A549 (cell line): ENCODE measurements around the gene TM7SF3. TPM values are rescaled to one million over a fixed set of nuclear protein-coding genes. Genes with fewer than 3 reads are reported as not detected.

ENCODE experiments used
- ATAC-seq, 2 experiments: fragments of 200-7000 bp in 1 of 2; fragments of >200 bp in 1 of 2; cut with Nextera tagmentation in 1 of 2; cut with Tn5 transposase in 1 of 2; 3 replicates each; pipeline versions ENCODE4 v1.8.0 to v1.9.1; 2018 to 2020; ENCODE audit warnings: mild to moderate bottlenecking in 1 of 2, moderate library complexity in 1 of 2
- CTCF ChIA-PET: fragments of 300-600 bp; sonication (Branson Sonifier 250); formaldehyde crosslinking; extraction: SDS; loops from one replicate; lab custom pipeline; 2021; ENCODE audit warnings: antibody characterized with exemption, inconsistent platforms; lab: Yijun Ruan, JAX
- POLR2A ChIA-PET: fragments of 350-600 bp; formaldehyde crosslinking; extraction: SDS; loops from one replicate; lab custom pipeline; 2021; ENCODE audit warnings: antibody characterized with exemption, inconsistent platforms; lab: Yijun Ruan, JAX
- DNase-seq, 2 experiments: peaks; one replicate each; pipeline versions ENCODE4 v3.0.0 to v3.0.0-alpha.2; 2011 to 2016; ENCODE audit warnings: low read depth in 1 of 2, low spot score in 1 of 2
- FAIRE-seq: peaks from 2 replicates; lab custom pipeline; 2011; peaks lifted over from hg19 to GRCh38; lab: Jason Lieb, UNC
- H3K27ac ChIP-seq, 2 experiments: fragments of >200 bp; sonication (Bioruptor Twin); formaldehyde crosslinking; 3 replicates each; pipeline ENCODE4 v1.5.1; 2016 to 2017
- H3K4me1 ChIP-seq: fragments of >200 bp; sonication (Bioruptor Twin); formaldehyde crosslinking; 3 replicates; pipeline ENCODE4 v1.6.1; 2016
- H3K4me2 ChIP-seq: fragments of >200 bp; sonication (Bioruptor Twin); formaldehyde crosslinking; 3 replicates; pipeline ENCODE4 v1.6.1; 2016
- H3K4me3 ChIP-seq: fragments of >200 bp; sonication (Bioruptor Twin); formaldehyde crosslinking; 3 replicates; pipeline ENCODE4 v1.5.1; 2016
- H3K9me3 ChIP-seq: fragments of >200 bp; sonication (Bioruptor Twin); formaldehyde crosslinking; 3 replicates; pipeline ENCODE4 v1.6.1; 2016
- BCL3 ChIP-seq: fragments of >200 bp; sonication (Bioruptor Twin); formaldehyde crosslinking; IDR thresholded peaks from 3 replicates; pipeline ENCODE4 v1.6.1; 2016
- BHLHE40 ChIP-seq: IDR thresholded peaks from 2 replicates; pipeline ENCODE4 v1.6.1; 2012; ENCODE audit warnings: low read depth, low read length, inconsistent platforms
- CBX2 ChIP-seq: fragments of 200-600 bp; sonication (generic); IDR thresholded peaks from 2 replicates; pipeline ENCODE4 v1.6.1; 2016; ENCODE audit warnings: low read depth, mild to moderate bottlenecking, borderline replicate concordance
- CHD4 ChIP-seq: fragments of 200-600 bp; sonication (generic); IDR thresholded peaks from 2 replicates; pipeline ENCODE4 v1.6.1; 2016; ENCODE audit warnings: antibody characterized with exemption, mild to moderate bottlenecking, borderline replicate concordance
- ESRRA ChIP-seq: fragments of 150-350 bp; IDR thresholded peaks from 2 replicates; pipeline ENCODE4 v1.6.1; 2014; ENCODE audit warnings: mild to moderate bottlenecking, low read length, borderline replicate concordance
- FOSB ChIP-seq: fragments of 250-450 bp; sonication (Bioruptor Pico); IDR thresholded peaks from 2 replicates; pipeline ENCODE4 v1.5.0; 2020; ENCODE audit warnings: mild to moderate bottlenecking, moderate library complexity
- HOXA7 ChIP-seq: fragments of 250-450 bp; sonication (Bioruptor Pico); IDR thresholded peaks from 2 replicates; pipeline ENCODE4 v1.5.0; 2020; ENCODE audit warnings: mild to moderate bottlenecking, moderate library complexity
- HOXB13 ChIP-seq: fragments of 250-450 bp; sonication (Bioruptor Pico); IDR thresholded peaks from 2 replicates; pipeline ENCODE4 v1.5.0; 2020; ENCODE audit warnings: low read depth, mild to moderate bottlenecking, moderate library complexity
- HOXB5 ChIP-seq: fragments of 250-450 bp; sonication (Bioruptor Pico); IDR thresholded peaks from 2 replicates; pipeline ENCODE4 v1.5.0; 2020; ENCODE audit warnings: mild to moderate bottlenecking, moderate library complexity
- JUN ChIP-seq, 2 experiments: fragments of >200 bp; sonication (Bioruptor Twin); formaldehyde crosslinking; IDR thresholded peaks; 2 replicates in 1 of 2; 3 replicates in 1 of 2; pipeline ENCODE4 v1.6.1; 2016 to 2017
- JUNB ChIP-seq: fragments of >200 bp; sonication (Bioruptor Twin); formaldehyde crosslinking; IDR thresholded peaks from 2 replicates; pipeline ENCODE4 v1.6.1; 2016
- KDM1A ChIP-seq: fragments of 200-600 bp; sonication (generic); IDR thresholded peaks from 2 replicates; pipeline ENCODE4 v1.6.1; 2016; ENCODE audit warnings: low read depth, mild to moderate bottlenecking
- NFE2L2 ChIP-seq: fragments of 150-350 bp; conservative IDR thresholded peaks from 2 replicates; pipeline ENCODE4 v1.6.1; 2014; ENCODE audit warnings: low read length
- NPAS2 ChIP-seq: fragments of 250-450 bp; sonication (Bioruptor Pico); IDR thresholded peaks from 2 replicates; pipeline ENCODE4 v1.8.0; 2022; ENCODE audit warnings: mild to moderate bottlenecking, moderate library complexity, borderline replicate concordance
- NR3C1 ChIP-seq: fragments of >200 bp; sonication (Bioruptor Twin); formaldehyde crosslinking; IDR thresholded peaks from 3 replicates; pipeline ENCODE4 v1.6.1; 2017
- PBX3 ChIP-seq: IDR thresholded peaks from 2 replicates; pipeline ENCODE4 v1.6.1; 2012
- PHF8 ChIP-seq: fragments of 200-600 bp; sonication (generic); IDR thresholded peaks from 2 replicates; pipeline ENCODE4 v1.6.1; 2016; ENCODE audit warnings: low read depth, mild to moderate bottlenecking, antibody characterized with exemption, moderate library complexity, borderline replicate concordance
- POLR2AphosphoS2 ChIP-seq: conservative IDR thresholded peaks from 2 replicates; pipeline ENCODE4 v1.6.1; 2012; ENCODE audit warnings: low read length, improper control_type of control experiment, inconsistent platforms
- TFCP2L1 ChIP-seq: fragments of 250-450 bp; sonication (Bioruptor Pico); IDR thresholded peaks from 2 replicates; pipeline ENCODE4 v1.5.0; 2021; ENCODE audit warnings: mild to moderate bottlenecking
- ZFP36 ChIP-seq: fragments of 450-650 bp; IDR thresholded peaks from 2 replicates; pipeline ENCODE4 v1.6.1; 2014; ENCODE audit warnings: borderline replicate concordance; ENCODE audit not compliant: partially characterized antibody
- WGBS: methylation state at CpG from one replicate; pipeline ENCODE4 v1.1.6; 2017; ENCODE audit errors: missing lambda C conversion rate; 5-methylcytosine and 5-hydroxymethylcytosine counted together
- polyA plus RNA-seq, 4 experiments: library from polyadenylated mRNA; depleted of rRNA in 3 of 4; stranded (reverse); fragments of >200 nt; fragmentation: RNase III in 1 of 4; extraction: RNeasy Plus Mini Kit Qiagen cat#74134 plus additional on column Dnase treatment in 1 of 4; gene quantifications; 2 replicates in 3 of 4; 3 replicates in 1 of 4; pipeline ENCODE4 v1.2.3, GENCODE V29; 2011 to 2017
- TF ChIP-seq, protein P1 (sequence below): fragments of 450-650 bp; IDR thresholded peaks from 2 replicates; pipeline ENCODE4 v1.6.1; 2014; ENCODE audit warnings: antibody characterized with exemption
- TF ChIP-seq, protein P2 (sequence below): fragments of >200 bp; sonication (Bioruptor Twin); formaldehyde crosslinking; IDR thresholded peaks from 3 replicates; pipeline ENCODE4 v1.5.1; 2016

TM7SF3 gene
- polyA plus RNA-seq, 2 of the 4 experiments (the other 2 are of a cell fraction), result 67.8 to 177 TPM

GRCh38 chr12:27014859-27015729, 910 bp upstream of the TM7SF3 start (continued):
- TF ChIP-seq CHD4, result no peak
- TF ChIP-seq HOXB5 (CRISPR knock-in tag), result no peak
- TF ChIP-seq BHLHE40, result no peak
- TF ChIP-seq POLR2AphosphoS2, result no peak
- no peak for TF ChIP-seq PBX3
- no peak for TF ChIP-seq HOXB13 (CRISPR knock-in tag)
- TF ChIP-seq, all 56 proteins: peak for 0

GRCh38 chr12:27013611-27014084, 536 bp downstream of the TM7SF3 start:
- FAIRE-seq, result no peak
- WGBS, result 2% methylated on average over 9 of the region's 13 CpGs
- ATAC-seq, result peak; percentile 57 to 72
- peak; percentile 27 to 40 for DNase-seq
- H3K27ac ChIP-seq, result peak overlapping the region; percentile 82 to 90
- POLR2A ChIA-PET, result interaction anchor here (0.8 to 2.0 kb wide), 5 partner anchors 9 to 291 kb away, joined by 3 to 10 read pairs (median 4); partner anchors contain the start of genes ITPR2 and MED21
- peak overlapping the region; percentile 90 for H3K4me2 ChIP-seq
- TF ChIP-seq BHLHE40, result no peak
- TF ChIP-seq TFCP2L1, result no peak
- no peak for TF ChIP-seq FOSB (CRISPR knock-in tag)
- TF ChIP-seq, all 56 proteins: peak for 0
- H3K4me3 ChIP-seq, result peak overlapping the region; percentile 73
- CTCF ChIA-PET, result interaction anchor here (0.6 to 6.7 kb wide), 30 partner anchors 9 to 714 kb away, joined by 3 to 104 read pairs (median 4); partner anchors contain the start of gene STK38L
- H3K9me3 ChIP-seq, result no peaks in the 10 kb centered on the region
- H3K4me1 ChIP-seq, result peaks cover 35% of the 10 kb centered on the region

- no peaks in the 10 kb centered on the region for H3K9me3 ChIP-seq
- peak overlapping the region; percentile 90 for H3K4me2 ChIP-seq
- ATAC-seq, result no peak
- TF ChIP-seq ESRRA (no peak), BCL3 (no peak), JUNB (no peak)
- H3K4me1 ChIP-seq, result peaks cover 35% of the 10 kb centered on the region
- no peak for FAIRE-seq
- peak overlapping the region; percentile 82 to 90; a peak in 5 of 6 replicates for H3K27ac ChIP-seq
- WGBS, result 71% methylated on average over 5 of the region's 5 CpGs
- POLR2A ChIA-PET, result interaction anchor here (1.0 to 2.0 kb wide), 3 partner anchors 10 to 291 kb away, joined by 3 to 10 read pairs (median 4); partner anchors contain the start of genes ITPR2 and MED21
- CTCF ChIA-PET, result interaction anchor here (0.9 to 6.7 kb wide), 10 partner anchors 12 to 291 kb away, joined by 3 to 104 read pairs (median 4); no protein-coding TSS in a partner anchor
- H3K4me3 ChIP-seq, result peak overlapping the region; percentile 73
- no peak for DNase-seq
Observed at GRCh38 chr12:27012982-27013255, 1.3 kb downstream of the TM7SF3 start.

GRCh38 chr12:27012239-27012981, 1.8 kb downstream of the TM7SF3 start:
- Histone ChIP-seq H3K4me3 (peak overlapping the region; percentile 73; the same call in 2 of the 3 replicates), H3K27ac (peak overlapping the region; percentile 82 to 90; a peak in 4 of 6 replicates), H3K9me3 (no peaks in the 10 kb centered on the region), H3K4me2 (peak overlapping the region; percentile 90), H3K4me1 (peaks cover 37% of the 10 kb centered on the region)
- FAIRE-seq, result no peak
- no peak for DNase-seq
- CTCF ChIA-PET, result interaction anchor here (1.1 to 6.7 kb wide), 6 partner anchors 11 to 294 kb away, joined by 3 to 104 read pairs (median 7); partner anchors contain the start of gene ITPR2
- no peak for ATAC-seq
- WGBS, result 85% methylated on average over 14 of the region's 14 CpGs
- POLR2A ChIA-PET, result interaction anchor here (2.0 kb wide), 1 partner anchor 10 kb away, joined by 10 read pairs; the partner anchor contains the start of gene MED21
- no peak for TF ChIP-seq NR3C1
- TF ChIP-seq, protein P1, sequence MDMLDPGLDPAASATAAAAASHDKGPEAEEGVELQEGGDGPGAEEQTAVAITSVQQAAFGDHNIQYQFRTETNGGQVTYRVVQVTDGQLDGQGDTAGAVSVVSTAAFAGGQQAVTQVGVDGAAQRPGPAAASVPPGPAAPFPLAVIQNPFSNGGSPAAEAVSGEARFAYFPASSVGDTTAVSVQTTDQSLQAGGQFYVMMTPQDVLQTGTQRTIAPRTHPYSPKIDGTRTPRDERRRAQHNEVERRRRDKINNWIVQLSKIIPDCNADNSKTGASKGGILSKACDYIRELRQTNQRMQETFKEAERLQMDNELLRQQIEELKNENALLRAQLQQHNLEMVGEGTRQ, result no peak
- no peak for TF ChIP-seq HOXA7 (CRISPR knock-in tag)
- no peak for TF ChIP-seq KDM1A
- no peak for TF ChIP-seq NPAS2 (CRISPR knock-in tag)
- no peak for TF ChIP-seq PHF8
- no peak for TF ChIP-seq CBX2
- TF ChIP-seq JUN (IDR thresholded peaks at IDR 0.05), result no peak
- no peak for TF ChIP-seq BHLHE40
- no peak for TF ChIP-seq NFE2L2
- TF ChIP-seq ZFP36, result no peak
- no peak for TF ChIP-seq JUNB
- TF ChIP-seq, protein P2, sequence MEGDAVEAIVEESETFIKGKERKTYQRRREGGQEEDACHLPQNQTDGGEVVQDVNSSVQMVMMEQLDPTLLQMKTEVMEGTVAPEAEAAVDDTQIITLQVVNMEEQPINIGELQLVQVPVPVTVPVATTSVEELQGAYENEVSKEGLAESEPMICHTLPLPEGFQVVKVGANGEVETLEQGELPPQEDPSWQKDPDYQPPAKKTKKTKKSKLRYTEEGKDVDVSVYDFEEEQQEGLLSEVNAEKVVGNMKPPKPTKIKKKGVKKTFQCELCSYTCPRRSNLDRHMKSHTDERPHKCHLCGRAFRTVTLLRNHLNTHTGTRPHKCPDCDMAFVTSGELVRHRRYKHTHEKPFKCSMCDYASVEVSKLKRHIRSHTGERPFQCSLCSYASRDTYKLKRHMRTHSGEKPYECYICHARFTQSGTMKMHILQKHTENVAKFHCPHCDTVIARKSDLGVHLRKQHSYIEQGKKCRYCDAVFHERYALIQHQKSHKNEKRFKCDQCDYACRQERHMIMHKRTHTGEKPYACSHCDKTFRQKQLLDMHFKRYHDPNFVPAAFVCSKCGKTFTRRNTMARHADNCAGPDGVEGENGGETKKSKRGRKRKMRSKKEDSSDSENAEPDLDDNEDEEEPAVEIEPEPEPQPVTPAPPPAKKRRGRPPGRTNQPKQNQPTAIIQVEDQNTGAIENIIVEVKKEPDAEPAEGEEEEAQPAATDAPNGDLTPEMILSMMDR, result no peak
- TF ChIP-seq PBX3, result no peak
